Measurements from ENCODE around the gene SCYGR2.

Gene SCYGR2

GRCh38 chr2:227582369-227582768 is 16.3 kb upstream of the SCYGR2 start:
- Histone ChIP-seq H3K4me3 (replicated peaks; ENCODE audit: low read depth, low read length) (no peak overlapping the region), H3K36me3 (ENCODE audit: control insufficient read depth, insufficient read depth, low read length) (no peaks in the 10 kb centered on the region), H3K27me3 (replicated peaks; ENCODE audit: control insufficient read depth, insufficient read depth, low read length) (no peaks in the 10 kb centered on the region)
- no peak for DNase-seq (ENCODE audit: extremely low read depth, insufficient read length)
- TF ChIP-seq, protein P1, sequence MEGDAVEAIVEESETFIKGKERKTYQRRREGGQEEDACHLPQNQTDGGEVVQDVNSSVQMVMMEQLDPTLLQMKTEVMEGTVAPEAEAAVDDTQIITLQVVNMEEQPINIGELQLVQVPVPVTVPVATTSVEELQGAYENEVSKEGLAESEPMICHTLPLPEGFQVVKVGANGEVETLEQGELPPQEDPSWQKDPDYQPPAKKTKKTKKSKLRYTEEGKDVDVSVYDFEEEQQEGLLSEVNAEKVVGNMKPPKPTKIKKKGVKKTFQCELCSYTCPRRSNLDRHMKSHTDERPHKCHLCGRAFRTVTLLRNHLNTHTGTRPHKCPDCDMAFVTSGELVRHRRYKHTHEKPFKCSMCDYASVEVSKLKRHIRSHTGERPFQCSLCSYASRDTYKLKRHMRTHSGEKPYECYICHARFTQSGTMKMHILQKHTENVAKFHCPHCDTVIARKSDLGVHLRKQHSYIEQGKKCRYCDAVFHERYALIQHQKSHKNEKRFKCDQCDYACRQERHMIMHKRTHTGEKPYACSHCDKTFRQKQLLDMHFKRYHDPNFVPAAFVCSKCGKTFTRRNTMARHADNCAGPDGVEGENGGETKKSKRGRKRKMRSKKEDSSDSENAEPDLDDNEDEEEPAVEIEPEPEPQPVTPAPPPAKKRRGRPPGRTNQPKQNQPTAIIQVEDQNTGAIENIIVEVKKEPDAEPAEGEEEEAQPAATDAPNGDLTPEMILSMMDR (IDR thresholded peaks at IDR 0.05; ENCODE audit: insufficient read depth, low read length, poor library complexity, severe bottlenecking): no peak

DNA sequence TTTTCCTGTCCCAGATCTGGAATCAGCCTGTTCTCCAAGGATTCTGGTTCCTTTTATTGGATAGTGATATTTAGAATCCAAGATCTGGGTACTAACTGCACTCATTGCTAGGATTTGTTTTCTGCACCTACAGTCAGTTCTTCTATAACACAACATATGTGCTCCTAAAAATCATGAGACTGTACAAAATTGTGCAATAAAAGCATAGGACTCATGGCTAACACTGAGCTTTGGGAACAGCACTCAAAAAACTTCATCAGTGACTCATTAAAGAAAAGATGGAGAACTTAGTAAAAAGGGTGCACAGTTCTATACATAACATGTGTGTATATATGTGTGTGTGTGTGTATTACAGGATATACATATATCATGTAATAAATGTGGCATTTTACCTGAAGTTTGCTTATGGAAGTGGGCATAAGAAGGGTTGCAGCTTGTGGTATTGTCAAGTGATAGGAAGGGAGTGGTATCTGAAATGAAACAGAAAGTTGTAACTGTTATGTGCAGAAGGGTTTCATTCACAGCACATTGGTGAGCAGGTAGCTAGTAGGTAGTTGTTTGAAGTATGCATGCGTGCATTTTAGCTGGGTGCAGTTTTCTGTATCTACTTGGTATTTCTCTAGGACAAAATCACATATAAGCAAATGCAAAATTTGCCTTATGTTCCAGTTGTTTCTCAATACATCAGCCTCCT is 5.9 kb upstream of the SCYGR2 start:
- no peak for DNase-seq (ENCODE audit: extremely low read depth, insufficient read length)
- no peaks in the 10 kb centered on the region for H3K27me3 ChIP-seq (replicated peaks; ENCODE audit: control insufficient read depth, insufficient read depth, low read length)
- TF ChIP-seq, protein P1 (IDR thresholded peaks at IDR 0.05; ENCODE audit: insufficient read depth, low read length, poor library complexity, severe bottlenecking): no peak
- H3K36me3 ChIP-seq (ENCODE audit: control insufficient read depth, insufficient read depth, low read length): no peaks in the 10 kb centered on the region
- no peak overlapping the region for H3K4me3 ChIP-seq (replicated peaks; ENCODE audit: low read depth, low read length)

DNA sequence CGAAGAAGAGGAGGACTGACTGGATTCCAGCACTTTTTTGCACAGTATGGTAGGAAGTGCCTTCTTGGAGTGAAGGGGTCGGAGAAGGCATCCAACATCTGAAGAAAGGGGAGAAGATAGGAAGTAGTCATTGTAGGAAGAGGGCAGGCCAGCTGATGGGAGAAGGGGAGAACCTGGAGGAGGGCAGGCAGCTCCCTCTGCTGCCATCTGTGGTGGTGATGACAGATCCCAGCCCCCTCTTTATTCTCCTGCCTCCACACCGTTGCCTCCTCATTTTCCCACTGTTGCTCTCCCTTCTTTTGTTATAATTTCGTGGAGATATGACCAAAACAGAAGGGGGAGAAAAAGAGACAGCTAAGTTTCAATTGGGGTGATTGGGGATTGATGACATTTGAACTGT is 2.9 kb upstream of the SCYGR2 start:
- no peak for DNase-seq (ENCODE audit: extremely low read depth, insufficient read length)
- TF ChIP-seq, protein P1 (IDR thresholded peaks at IDR 0.05; ENCODE audit: insufficient read depth, low read length, poor library complexity, severe bottlenecking): no peak
- no peaks in the 10 kb centered on the region for H3K36me3 ChIP-seq (ENCODE audit: control insufficient read depth, insufficient read depth, low read length)
- H3K27me3 ChIP-seq (replicated peaks; ENCODE audit: control insufficient read depth, insufficient read depth, low read length): no peaks in the 10 kb centered on the region
- no peak overlapping the region for H3K4me3 ChIP-seq (replicated peaks; ENCODE audit: low read depth, low read length)

DNA sequence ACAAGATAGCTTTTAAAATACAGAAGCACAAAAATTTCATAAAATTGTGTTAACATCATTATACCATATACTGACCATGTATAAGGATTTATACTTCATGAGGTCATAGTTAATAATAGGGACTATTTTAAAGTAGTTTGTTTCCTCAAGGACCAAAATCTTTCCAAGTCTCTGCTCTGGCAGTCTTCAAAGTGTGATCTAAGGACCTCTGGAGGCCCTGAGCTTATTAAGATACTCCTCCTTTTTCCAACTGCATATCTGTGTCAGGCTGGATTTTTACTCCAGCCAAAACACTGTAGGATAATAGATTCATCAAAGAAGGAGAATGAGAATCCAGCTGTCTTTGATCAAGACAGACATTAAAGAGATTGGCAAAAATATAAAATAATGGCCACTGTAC is 1.7 kb upstream of the SCYGR2 start:
- TF ChIP-seq, protein P1 (IDR thresholded peaks at IDR 0.05; ENCODE audit: insufficient read depth, low read length, poor library complexity, severe bottlenecking): no peak
- no peak overlapping the region for H3K4me3 ChIP-seq (replicated peaks; ENCODE audit: low read depth, low read length)
- no peaks in the 10 kb centered on the region for H3K36me3 ChIP-seq (ENCODE audit: control insufficient read depth, insufficient read depth, low read length)
- H3K27me3 ChIP-seq (replicated peaks; ENCODE audit: control insufficient read depth, insufficient read depth, low read length): no peaks in the 10 kb centered on the region
- DNase-seq (ENCODE audit: extremely low read depth, insufficient read length): no peak

GRCh38 chr2:227597998-227598397 is 695 bp upstream of the SCYGR2 start:
- no peak for DNase-seq (ENCODE audit: extremely low read depth, insufficient read length)
- H3K36me3 ChIP-seq (ENCODE audit: control insufficient read depth, insufficient read depth, low read length): no peaks in the 10 kb centered on the region
- no peaks in the 10 kb centered on the region for H3K27me3 ChIP-seq (replicated peaks; ENCODE audit: control insufficient read depth, insufficient read depth, low read length)
- TF ChIP-seq, protein P1 (IDR thresholded peaks at IDR 0.05; ENCODE audit: insufficient read depth, low read length, poor library complexity, severe bottlenecking): no peak
- no peak overlapping the region for H3K4me3 ChIP-seq (replicated peaks; ENCODE audit: low read depth, low read length)

DNA sequence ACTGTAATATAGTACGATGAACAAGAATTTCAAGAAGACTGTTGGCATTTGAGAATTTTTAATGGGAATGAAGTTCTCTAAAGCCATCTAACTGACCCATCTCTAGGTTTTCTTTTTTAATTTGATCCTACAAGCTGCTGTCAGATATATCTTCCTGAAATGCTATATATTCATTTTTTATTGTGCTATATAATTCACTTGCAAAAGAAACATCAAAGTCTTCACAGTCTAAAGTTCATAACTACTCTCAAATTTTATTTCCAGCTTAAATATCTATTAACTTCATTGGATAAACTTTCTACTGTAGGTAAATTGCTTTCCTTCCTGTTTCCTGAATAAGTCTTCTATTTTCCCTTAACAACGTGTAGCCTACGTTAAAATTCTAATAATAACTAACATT is 3.7 kb downstream of the SCYGR2 start:
- DNase-seq (ENCODE audit: extremely low read depth, insufficient read length): no peak
- H3K4me3 ChIP-seq (replicated peaks; ENCODE audit: low read depth, low read length): no peak overlapping the region
- TF ChIP-seq, protein P1 (IDR thresholded peaks at IDR 0.05; ENCODE audit: insufficient read depth, low read length, poor library complexity, severe bottlenecking): no peak

More for the DNA sequence above, 3.7 kb downstream of the SCYGR2 start:
- Histone ChIP-seq H3K36me3 (ENCODE audit: control insufficient read depth, insufficient read depth, low read length) (no peaks in the 10 kb centered on the region), H3K27me3 (replicated peaks; ENCODE audit: control insufficient read depth, insufficient read depth, low read length) (no peaks in the 10 kb centered on the region)
